HepG2 (cell line): ENCODE data around the gene COX6A2. TPM values are rescaled to one million over a fixed set of nuclear protein-coding genes. Genes with fewer than 3 reads are reported as not detected.

Source experiments
- ATAC-seq: fragments of 200-7000 bp; cut with Tn5 transposase; 3 replicates; pipeline ENCODE4 v1.9.1; 2020; ENCODE audit warnings: mild to moderate bottlenecking, moderate library complexity
- BruUV-seq: library from RNA; stranded (reverse); fragments of 400-500 nt; replicated peaks from 2 replicates; lab custom pipeline; 2021; lab: Mats Ljungman, UMichigan
- CTCF ChIA-PET: fragments of 300-600 bp; formaldehyde crosslinking; extraction: SDS; loops from one replicate; lab custom pipeline; 2021; ENCODE audit warnings: low total read pairs, inconsistent platforms, low intra/inter-chr PET ratio; lab: Yijun Ruan, JAX
- POLR2A ChIA-PET: fragments of 350-600 bp; sonication (Branson Sonifier 250); formaldehyde crosslinking; loops from one replicate; lab custom pipeline; 2020; ENCODE audit warnings: antibody characterized with exemption, inconsistent platforms; lab: Yijun Ruan, JAX
- DNase-seq: peaks from one replicate; pipeline ENCODE4 v3.0.0-alpha.2; 2015; ENCODE audit warnings: low spot score
- FAIRE-seq: peaks from 3 replicates; lab custom pipeline; 2011; peaks lifted over from hg19 to GRCh38; lab: Jason Lieb, UNC
- H2AFZ ChIP-seq: one replicate; pipeline ENCODE4 v1.6.1; 2011; ENCODE audit warnings: low read length, inconsistent platforms
- H3K27ac ChIP-seq: fragments of 300-600 bp; 3 replicates; pipeline ENCODE4 v1.8.0; 2011; ENCODE audit warnings: mixed run types, mild to moderate bottlenecking, mixed read lengths, low read length, inconsistent platforms; ENCODE audit not compliant: insufficient read depth; ENCODE audit errors: extremely low read length
- H3K27me3 ChIP-seq, 2 experiments: fragments of 200-600 bp in 1 of 2; 2 replicates in 1 of 2; 3 replicates in 1 of 2; pipeline versions ENCODE4 v1.6.0 to v1.8.0; 2011; ENCODE audit warnings: low read length in 2 of 2, mild to moderate bottlenecking in 2 of 2, moderate library complexity in 2 of 2, inconsistent platforms in 1 of 2; ENCODE audit not compliant: insufficient read depth in 2 of 2, control insufficient read depth in 1 of 2
- H3K36me3 ChIP-seq, 2 experiments: fragments of 200-600 bp in 1 of 2; replicated peaks in 1 of 2; 2 replicates in 1 of 2; 3 replicates in 1 of 2; pipeline versions ENCODE4 v1.5.1 to v1.8.0; 2011; ENCODE audit warnings: low read length in 2 of 2, inconsistent platforms in 1 of 2; ENCODE audit not compliant: insufficient read depth in 2 of 2, control insufficient read depth in 1 of 2
- H3K4me1 ChIP-seq: 2 replicates; pipeline ENCODE4 v1.5.1; 2012; ENCODE audit warnings: low read length, inconsistent platforms; ENCODE audit not compliant: insufficient read depth
- H3K4me2 ChIP-seq: 2 replicates; pipeline ENCODE4 v1.6.0; 2011; ENCODE audit warnings: low read depth, low read length, inconsistent platforms
- H3K4me3 ChIP-seq, 3 experiments: fragments of 200-600 bp in 1 of 3; sonication (generic), shearing (Covaris generic) in 1 of 3; replicated peaks in 1 of 3; 2 replicates each; pipeline ENCODE4 v1.5.1; 2011 to 2016; ENCODE audit warnings: low read length in 3 of 3, inconsistent platforms in 2 of 3, low read depth in 2 of 3, mild to moderate bottlenecking in 2 of 3, control low read depth in 1 of 3, mixed read lengths in 1 of 3; ENCODE audit not compliant: insufficient read depth in 1 of 3
- H3K79me2 ChIP-seq: one replicate; pipeline ENCODE4 v1.6.1; 2011; ENCODE audit warnings: low read length, inconsistent platforms; ENCODE audit not compliant: insufficient read depth
- H3K9ac ChIP-seq: 2 replicates; pipeline ENCODE4 v1.6.0; 2011; ENCODE audit warnings: mild to moderate bottlenecking, low read depth, low read length, inconsistent platforms; ENCODE audit not compliant: insufficient read depth
- H3K9me3 ChIP-seq: 2 replicates; pipeline ENCODE4 v1.5.1; 2012; ENCODE audit warnings: mild to moderate bottlenecking, low read length
- H4K20me1 ChIP-seq: 2 replicates; pipeline ENCODE4 v1.6.0; 2011; ENCODE audit warnings: inconsistent platforms, mild to moderate bottlenecking, low read length, moderate library complexity; ENCODE audit not compliant: insufficient read depth
- HMG20B ChIP-seq: conservative IDR thresholded peaks from 2 replicates; pipeline ENCODE4 v1.6.1; 2016; ENCODE audit warnings: missing genetic modification reagents, missing compliant biosample characterization
- HNRNPK ChIP-seq: fragments of 200-400 bp; formaldehyde crosslinking; IDR thresholded peaks from 2 replicates; pipeline ENCODE4 v1.6.1; 2018; ENCODE audit warnings: low read length, low read depth, moderate library complexity, mild to moderate bottlenecking; ENCODE audit not compliant: poor library complexity, severe bottlenecking
- KDM2A ChIP-seq: sonication (generic); formaldehyde crosslinking; IDR thresholded peaks from 2 replicates; pipeline ENCODE4 v1.4.0; 2020; ENCODE audit warnings: low read depth, missing genetic modification reagents, borderline replicate concordance
- MAZ ChIP-seq, 2 experiments: sonication (generic) in 1 of 2; formaldehyde crosslinking in 1 of 2; IDR thresholded peaks; 2 replicates each; pipeline versions ENCODE4 v1.5.0 to v1.6.1; 2012 to 2020; ENCODE audit warnings: low read depth in 2 of 2, mild to moderate bottlenecking in 2 of 2, borderline replicate concordance in 1 of 2, improper control_type of control experiment in 1 of 2, low read length in 1 of 2, missing genetic modification reagents in 1 of 2, moderate library complexity in 1 of 2
- MXD4 ChIP-seq: IDR thresholded peaks from 2 replicates; pipeline ENCODE4 v1.6.1; 2016; ENCODE audit warnings: mild to moderate bottlenecking, missing biosample characterization, missing genetic modification reagents
- RXRB ChIP-seq: IDR thresholded peaks from 2 replicates; pipeline ENCODE4 v1.6.1; 2016; ENCODE audit warnings: borderline replicate concordance, missing genetic modification reagents, missing compliant biosample characterization
- STAG1 ChIP-seq: sonication (generic); formaldehyde crosslinking; IDR thresholded peaks from 2 replicates; pipeline ENCODE4 v1.4.0; 2020; ENCODE audit warnings: missing genetic modification reagents
- THRA ChIP-seq: sonication (generic); formaldehyde crosslinking; IDR thresholded peaks from 2 replicates; pipeline ENCODE4 v1.4.0; 2020; ENCODE audit warnings: missing genetic modification reagents, borderline replicate concordance
- ZNF468 ChIP-seq: sonication (generic); formaldehyde crosslinking; IDR thresholded peaks from 2 replicates; pipeline ENCODE4 v1.8.0; 2022; ENCODE audit warnings: mild to moderate bottlenecking, moderate library complexity, missing genetic modification reagents
- ZNF580 ChIP-seq: IDR thresholded peaks from 2 replicates; pipeline ENCODE4 v1.6.1; 2016; ENCODE audit warnings: low read depth, borderline replicate concordance
- ZNF589 ChIP-seq: sonication (generic); formaldehyde crosslinking; conservative IDR thresholded peaks from 2 replicates; pipeline ENCODE4 v1.8.0; 2022; ENCODE audit warnings: mild to moderate bottlenecking, moderate library complexity, missing genetic modification reagents
- ZNF788 ChIP-seq: sonication (generic); formaldehyde crosslinking; IDR thresholded peaks from 2 replicates; pipeline ENCODE4 v1.5.0; 2020; ENCODE audit warnings: mild to moderate bottlenecking, missing genetic modification reagents, borderline replicate concordance
- WGBS: methylation state at CpG from one replicate; pipeline ENCODE4 v1.1.6; 2017; ENCODE audit warnings: low lambda C conversion rate; 5-methylcytosine and 5-hydroxymethylcytosine counted together
- in situ Hi-C: cut with HindIII; loops from 2 replicates; pipeline ENCODE4 v1.10.0; 2017; ENCODE audit warnings: low pct_unique_long_range_greater_than_20kb; ENCODE audit not compliant: extremely low pct_ligation_motif_present
- intact Hi-C: fragments of 100-400 bp; cut with micrococcal nuclease; formaldehyde crosslinking; loops from one replicate; pipeline ENCODE4 v1.10.0; 2022; ENCODE audit not compliant: unreplicated experiment
- polyA plus RNA-seq, 8 experiments: library from polyadenylated mRNA; depleted of rRNA in 3 of 8; stranded (reverse) in 7 of 8; unstranded in 1 of 8; fragments of >200 nt; fragmentation: Illumina TruSeq in 4 of 8; extraction: Trizol in 4 of 8; gene quantifications; 2 replicates each; pipeline versions ENCODE4 v1.2.1 to v1.2.3, GENCODE V29; 2011 to 2016; ENCODE audit warnings: low read depth in 4 of 8, missing spikeins in 1 of 8, mixed read lengths in 1 of 8; ENCODE audit not compliant: insufficient read depth in 1 of 8
- total RNA-seq, 5 experiments: library from RNA; depleted of rRNA; stranded (reverse); fragments of >200 nt; fragmentation: Illumina TruSeq; extraction: Trizol; gene quantifications; 2 replicates each; pipeline ENCODE4 v1.2.3, GENCODE V29; 2016; ENCODE audit warnings: low read depth in 1 of 5
- TF ChIP-seq, protein P1 (sequence below): sonication (generic); formaldehyde crosslinking; IDR thresholded peaks from 2 replicates; pipeline ENCODE4 v1.4.0; 2020; ENCODE audit warnings: missing genetic modification reagents
- TF ChIP-seq, protein P2 (sequence below): sonication (generic); formaldehyde crosslinking; IDR thresholded peaks from 2 replicates; pipeline ENCODE4 v1.5.0; 2020; ENCODE audit warnings: missing genetic modification reagents
- TF ChIP-seq, protein P3 (sequence below): sonication (generic); formaldehyde crosslinking; IDR thresholded peaks from 2 replicates; pipeline ENCODE4 v1.4.0; 2020; ENCODE audit warnings: missing genetic modification reagents

Gene COX6A2
- total and polyA plus RNA-seq, 2 of the 13 experiments (the other 11 are each of a cell fraction or from before 2014, with no cell fraction given): not detected

GRCh38 chr16:31382485-31383161 is 45.5 kb downstream of the COX6A2 start:
- intact Hi-C loops (loop anchor here (1.0 to 5.0 kb wide), 2 partner anchors 61 to 315 kb away; no protein-coding TSS in a partner anchor), in situ Hi-C loops (no loop called here)
- no peaks in the 10 kb centered on the region for H3K9me3 ChIP-seq
- no peaks in the 10 kb centered on the region for H3K36me3 ChIP-seq
- H3K9ac ChIP-seq: no peak overlapping the region
- peaks cover 1 to 6% of the 10 kb centered on the region in 2 experiments; a peak in 3 of 5 replicates for H3K27me3 ChIP-seq
- no peak overlapping the region for H3K4me3 ChIP-seq
- BruUV-seq: no TSS peak
- H3K4me2 ChIP-seq: no peak overlapping the region
- H3K27ac ChIP-seq: no peak overlapping the region
- WGBS: 26% methylated on average over 14 of the region's 14 CpGs
- ATAC-seq (peak; percentile 90), DNase-seq (peak; percentile 42), FAIRE-seq (peak; percentile 60)
- H2AFZ ChIP-seq: no peak overlapping the region
- no peaks in the 10 kb centered on the region for H4K20me1 ChIP-seq
- ChIA-PET POLR2A (interaction anchor here (1.0 kb wide), 1 partner anchor 76 kb away, joined by 3 read pairs; no protein-coding TSS in a partner anchor), CTCF (interaction anchor here (0.9 kb wide), 1 partner anchor 398 kb away, joined by 3 read pairs; no protein-coding TSS in a partner anchor)
- no peaks in the 10 kb centered on the region for H3K79me2 ChIP-seq
- peaks cover 9% of the 10 kb centered on the region for H3K4me1 ChIP-seq
- TF ChIP-seq MAZ (IDR thresholded peaks at IDR 0.05; ENCODE audit: borderline replicate concordance, low read depth, low read length): 0 out of 2 replicates have a peak, but pooled peaks have one; percentile 24
- TF ChIP-seq MAZ (CRISPR knock-in tag; IDR thresholded peaks at IDR 0.05; ENCODE audit: low read depth): no peak
- peak; percentile 88 for TF ChIP-seq STAG1 (CRISPR knock-in tag)
- TF ChIP-seq, protein P1, sequence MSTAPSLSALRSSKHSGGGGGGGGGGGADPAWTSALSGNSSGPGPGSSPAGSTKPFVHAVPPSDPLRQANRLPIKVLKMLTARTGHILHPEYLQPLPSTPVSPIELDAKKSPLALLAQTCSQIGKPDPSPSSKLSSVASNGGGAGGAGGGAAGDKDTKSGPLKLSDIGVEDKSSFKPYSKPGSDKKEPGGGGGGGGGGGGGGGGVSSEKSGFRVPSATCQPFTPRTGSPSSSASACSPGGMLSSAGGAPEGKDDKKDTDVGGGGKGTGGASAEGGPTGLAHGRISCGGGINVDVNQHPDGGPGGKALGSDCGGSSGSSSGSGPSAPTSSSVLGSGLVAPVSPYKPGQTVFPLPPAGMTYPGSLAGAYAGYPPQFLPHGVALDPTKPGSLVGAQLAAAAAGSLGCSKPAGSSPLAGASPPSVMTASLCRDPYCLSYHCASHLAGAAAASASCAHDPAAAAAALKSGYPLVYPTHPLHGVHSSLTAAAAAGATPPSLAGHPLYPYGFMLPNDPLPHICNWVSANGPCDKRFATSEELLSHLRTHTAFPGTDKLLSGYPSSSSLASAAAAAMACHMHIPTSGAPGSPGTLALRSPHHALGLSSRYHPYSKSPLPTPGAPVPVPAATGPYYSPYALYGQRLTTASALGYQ: no peak
- 0 out of 2 replicates have a peak, but pooled peaks have one; percentile 27 for TF ChIP-seq THRA (CRISPR knock-in tag)
- TF ChIP-seq, protein P2, sequence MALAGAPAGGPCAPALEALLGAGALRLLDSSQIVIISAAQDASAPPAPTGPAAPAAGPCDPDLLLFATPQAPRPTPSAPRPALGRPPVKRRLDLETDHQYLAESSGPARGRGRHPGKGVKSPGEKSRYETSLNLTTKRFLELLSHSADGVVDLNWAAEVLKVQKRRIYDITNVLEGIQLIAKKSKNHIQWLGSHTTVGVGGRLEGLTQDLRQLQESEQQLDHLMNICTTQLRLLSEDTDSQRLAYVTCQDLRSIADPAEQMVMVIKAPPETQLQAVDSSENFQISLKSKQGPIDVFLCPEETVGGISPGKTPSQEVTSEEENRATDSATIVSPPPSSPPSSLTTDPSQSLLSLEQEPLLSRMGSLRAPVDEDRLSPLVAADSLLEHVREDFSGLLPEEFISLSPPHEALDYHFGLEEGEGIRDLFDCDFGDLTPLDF (CRISPR knock-in tag): no peak
- TF ChIP-seq MXD4 (CRISPR knock-in tag): no peak
- TF ChIP-seq ZNF580 (CRISPR knock-in tag): 0 out of 2 replicates have a peak, but pooled peaks have one; percentile 45
- peak; percentile 77; the same call in 1 of the 2 replicates for TF ChIP-seq KDM2A (CRISPR knock-in tag)
- 0 out of 2 replicates have a peak, but pooled peaks have one; percentile 42 for TF ChIP-seq ZNF589 (CRISPR knock-in tag)
- TF ChIP-seq, protein P3, sequence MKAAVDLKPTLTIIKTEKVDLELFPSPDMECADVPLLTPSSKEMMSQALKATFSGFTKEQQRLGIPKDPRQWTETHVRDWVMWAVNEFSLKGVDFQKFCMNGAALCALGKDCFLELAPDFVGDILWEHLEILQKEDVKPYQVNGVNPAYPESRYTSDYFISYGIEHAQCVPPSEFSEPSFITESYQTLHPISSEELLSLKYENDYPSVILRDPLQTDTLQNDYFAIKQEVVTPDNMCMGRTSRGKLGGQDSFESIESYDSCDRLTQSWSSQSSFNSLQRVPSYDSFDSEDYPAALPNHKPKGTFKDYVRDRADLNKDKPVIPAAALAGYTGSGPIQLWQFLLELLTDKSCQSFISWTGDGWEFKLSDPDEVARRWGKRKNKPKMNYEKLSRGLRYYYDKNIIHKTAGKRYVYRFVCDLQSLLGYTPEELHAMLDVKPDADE (CRISPR knock-in tag): 0 out of 2 replicates have a peak, but pooled peaks have one; percentile 53
- TF ChIP-seq HMG20B: no peak
- no peak for TF ChIP-seq HNRNPK
- no peak for TF ChIP-seq ZNF468 (CRISPR knock-in tag)
- no peak for TF ChIP-seq ZNF788
- peak; percentile 25; the same call in 1 of the 2 replicates for TF ChIP-seq RXRB (CRISPR knock-in tag)
